Measurements from ENCODE around the gene MAP1LC3A. TPM values are rescaled to one million over a fixed set of nuclear protein-coding genes. Genes with fewer than 3 reads are reported as not detected.

MAP1LC3A gene
- total RNA-seq, 1 donor from 2014 or later = 11.0 TPM

GRCh38 chr20:34527016-34527415 is 31.5 kb upstream of the MAP1LC3A start:
- Histone ChIP-seq H3K9me3 (ENCODE audit: control insufficient read depth in 3 of 3, low read length in 3 of 3) (no peaks in the 10 kb centered on the region), H3K36me3 (ENCODE audit: control insufficient read depth in 3 of 3, insufficient read depth in 3 of 3, low read length in 3 of 3) (peaks cover 29 to 50% (median 34%) of the 10 kb centered on the region in 3 donors), H3K27ac (ENCODE audit: low read depth, low read length) (peak overlapping the region; percentile 68), H3K4me1 (ENCODE audit: control insufficient read depth in 3 of 3, insufficient read depth in 3 of 3, low read length in 3 of 3) (peaks cover 24 to 60% (median 39%) of the 10 kb centered on the region in 3 donors), H3K4me3 (ENCODE audit: low read length in 3 of 3) (no peak overlapping the region), H3K9ac (ENCODE audit: low read depth in 1 of 3, low read length in 3 of 3) (no peak overlapping the region), H3K27me3 (ENCODE audit: control insufficient read depth in 3 of 3, insufficient read depth in 3 of 3, low read length in 3 of 3) (no peaks in the 10 kb centered on the region)

GRCh38 chr20:34528921-34529297 is 29.6 kb upstream of the MAP1LC3A start:
- no peak overlapping the region for H3K4me3 ChIP-seq (ENCODE audit: low read length in 3 of 3)
- H3K9ac ChIP-seq (ENCODE audit: low read depth in 1 of 3, low read length in 3 of 3) = peak overlapping the region in 1 of 3 donors; percentile 25
- peaks cover 14 to 49% (median 35%) of the 10 kb centered on the region in 3 donors for H3K4me1 ChIP-seq (ENCODE audit: control insufficient read depth in 3 of 3, insufficient read depth in 3 of 3, low read length in 3 of 3)
- peak overlapping the region; percentile 33 for H3K27ac ChIP-seq (ENCODE audit: low read depth, low read length)
- no peaks in the 10 kb centered on the region for H3K9me3 ChIP-seq (ENCODE audit: control insufficient read depth in 3 of 3, low read length in 3 of 3)
- H3K36me3 ChIP-seq (ENCODE audit: control insufficient read depth in 3 of 3, insufficient read depth in 3 of 3, low read length in 3 of 3) = peaks cover 38 to 55% (median 45%) of the 10 kb centered on the region in 3 donors
- H3K27me3 ChIP-seq (ENCODE audit: control insufficient read depth in 3 of 3, insufficient read depth in 3 of 3, low read length in 3 of 3) = no peaks in the 10 kb centered on the region

- Histone ChIP-seq H3K9ac (ENCODE audit: low read depth in 1 of 3, low read length in 3 of 3) (no peak overlapping the region), H3K4me1 (ENCODE audit: control insufficient read depth in 3 of 3, insufficient read depth in 3 of 3, low read length in 3 of 3) (peaks cover 12 to 43% (median 29%) of the 10 kb centered on the region in 3 donors), H3K9me3 (ENCODE audit: control insufficient read depth in 3 of 3, low read length in 3 of 3) (no peaks in the 10 kb centered on the region), H3K36me3 (ENCODE audit: control insufficient read depth in 3 of 3, insufficient read depth in 3 of 3, low read length in 3 of 3) (peaks cover 45 to 62% (median 52%) of the 10 kb centered on the region in 3 donors), H3K27ac (ENCODE audit: low read depth, low read length) (no peak overlapping the region), H3K27me3 (ENCODE audit: control insufficient read depth in 3 of 3, insufficient read depth in 3 of 3, low read length in 3 of 3) (no peaks in the 10 kb centered on the region), H3K4me3 (ENCODE audit: low read length in 3 of 3) (no peak overlapping the region)
Observed at GRCh38 chr20:34529742-34530141, 28.8 kb upstream of the MAP1LC3A start.

- no peak overlapping the region for H3K27ac ChIP-seq (ENCODE audit: low read depth, low read length)
- H3K36me3 ChIP-seq (ENCODE audit: control insufficient read depth in 3 of 3, insufficient read depth in 3 of 3, low read length in 3 of 3) = peaks cover 51 to 68% (median 58%) of the 10 kb centered on the region in 3 donors
- no peaks in the 10 kb centered on the region for H3K27me3 ChIP-seq (ENCODE audit: control insufficient read depth in 3 of 3, insufficient read depth in 3 of 3, low read length in 3 of 3)
- no peaks in the 10 kb centered on the region for H3K9me3 ChIP-seq (ENCODE audit: control insufficient read depth in 3 of 3, low read length in 3 of 3)
- peak overlapping the region in 1 of 3 donors; percentile 38 for H3K9ac ChIP-seq (ENCODE audit: low read depth in 1 of 3, low read length in 3 of 3)
- H3K4me1 ChIP-seq (ENCODE audit: control insufficient read depth in 3 of 3, insufficient read depth in 3 of 3, low read length in 3 of 3) = peaks cover 11 to 41% (median 25%) of the 10 kb centered on the region in 3 donors
- H3K4me3 ChIP-seq (ENCODE audit: low read length in 3 of 3) = no peak overlapping the region
Observed at GRCh38 chr20:34530342-34530741, 28.2 kb upstream of the MAP1LC3A start.

- no peak overlapping the region for H3K4me3 ChIP-seq (ENCODE audit: low read length in 3 of 3)
- H3K9ac ChIP-seq (ENCODE audit: low read depth in 1 of 3, low read length in 3 of 3) = no peak overlapping the region
- H3K27me3 ChIP-seq (ENCODE audit: control insufficient read depth in 3 of 3, insufficient read depth in 3 of 3, low read length in 3 of 3) = no peaks in the 10 kb centered on the region
- peaks cover 0 to 27% (median 11%) of the 10 kb centered on the region in 3 donors for H3K4me1 ChIP-seq (ENCODE audit: control insufficient read depth in 3 of 3, insufficient read depth in 3 of 3, low read length in 3 of 3)
- no peak overlapping the region for H3K27ac ChIP-seq (ENCODE audit: low read depth, low read length)
- H3K36me3 ChIP-seq (ENCODE audit: control insufficient read depth in 3 of 3, insufficient read depth in 3 of 3, low read length in 3 of 3) = peaks cover 61 to 73% (median 66%) of the 10 kb centered on the region in 3 donors
- H3K9me3 ChIP-seq (ENCODE audit: control insufficient read depth in 3 of 3, low read length in 3 of 3) = no peaks in the 10 kb centered on the region
Observed at GRCh38 chr20:34531608-34532265, 26.8 kb upstream of the MAP1LC3A start.

GRCh38 chr20:34532320-34532719 is 26.2 kb upstream of the MAP1LC3A start:
- Histone ChIP-seq H3K4me3 (ENCODE audit: low read length in 3 of 3) (no peak overlapping the region), H3K27me3 (ENCODE audit: control insufficient read depth in 3 of 3, insufficient read depth in 3 of 3, low read length in 3 of 3) (no peaks in the 10 kb centered on the region), H3K9ac (ENCODE audit: low read depth in 1 of 3, low read length in 3 of 3) (no peak overlapping the region), H3K27ac (ENCODE audit: low read depth, low read length) (no peak overlapping the region), H3K36me3 (ENCODE audit: control insufficient read depth in 3 of 3, insufficient read depth in 3 of 3, low read length in 3 of 3) (peaks cover 60 to 72% (median 66%) of the 10 kb centered on the region in 3 donors), H3K4me1 (ENCODE audit: control insufficient read depth in 3 of 3, insufficient read depth in 3 of 3, low read length in 3 of 3) (peaks cover 0 to 21% (median 10%) of the 10 kb centered on the region in 3 donors), H3K9me3 (ENCODE audit: control insufficient read depth in 3 of 3, low read length in 3 of 3) (no peaks in the 10 kb centered on the region)

- H3K27ac ChIP-seq (ENCODE audit: low read depth, low read length) = no peak overlapping the region
- peaks cover 60 to 72% (median 66%) of the 10 kb centered on the region in 3 donors for H3K36me3 ChIP-seq (ENCODE audit: control insufficient read depth in 3 of 3, insufficient read depth in 3 of 3, low read length in 3 of 3)
Observed at GRCh38 chr20:34532756-34533155, 25.8 kb upstream of the MAP1LC3A start.

GRCh38 chr20:34534391-34535165 is 23.9 kb upstream of the MAP1LC3A start:
- Histone ChIP-seq H3K9ac (ENCODE audit: low read depth in 1 of 3, low read length in 3 of 3) (no peak overlapping the region), H3K4me1 (ENCODE audit: control insufficient read depth in 3 of 3, insufficient read depth in 3 of 3, low read length in 3 of 3) (peaks cover 0 to 14% (median 6%) of the 10 kb centered on the region in 3 donors), H3K36me3 (ENCODE audit: control insufficient read depth in 3 of 3, insufficient read depth in 3 of 3, low read length in 3 of 3) (peaks cover 51 to 69% (median 56%) of the 10 kb centered on the region in 3 donors), H3K27ac (ENCODE audit: low read depth, low read length) (no peak overlapping the region), H3K9me3 (ENCODE audit: control insufficient read depth in 3 of 3, low read length in 3 of 3) (no peaks in the 10 kb centered on the region), H3K4me3 (ENCODE audit: low read length in 3 of 3) (no peak overlapping the region), H3K27me3 (ENCODE audit: control insufficient read depth in 3 of 3, insufficient read depth in 3 of 3, low read length in 3 of 3) (no peaks in the 10 kb centered on the region)

More at GRCh38 chr20:34532756-34533155, 25.8 kb upstream of the MAP1LC3A start:
- Histone ChIP-seq H3K27me3 (ENCODE audit: control insufficient read depth in 3 of 3, insufficient read depth in 3 of 3, low read length in 3 of 3) (no peaks in the 10 kb centered on the region), H3K4me3 (ENCODE audit: low read length in 3 of 3) (no peak overlapping the region), H3K4me1 (ENCODE audit: control insufficient read depth in 3 of 3, insufficient read depth in 3 of 3, low read length in 3 of 3) (peaks cover 0 to 21% (median 10%) of the 10 kb centered on the region in 3 donors), H3K9me3 (ENCODE audit: control insufficient read depth in 3 of 3, low read length in 3 of 3) (no peaks in the 10 kb centered on the region), H3K9ac (ENCODE audit: low read depth in 1 of 3, low read length in 3 of 3) (no peak overlapping the region)

- peaks cover 50 to 64% (median 62%) of the 10 kb centered on the region in 3 donors for H3K36me3 ChIP-seq (ENCODE audit: control insufficient read depth in 3 of 3, insufficient read depth in 3 of 3, low read length in 3 of 3)
- no peak overlapping the region for H3K9ac ChIP-seq (ENCODE audit: low read depth in 1 of 3, low read length in 3 of 3)
- H3K9me3 ChIP-seq (ENCODE audit: control insufficient read depth in 3 of 3, low read length in 3 of 3) = no peaks in the 10 kb centered on the region
- H3K27ac ChIP-seq (ENCODE audit: low read depth, low read length) = no peak overlapping the region
- H3K4me3 ChIP-seq (ENCODE audit: low read length in 3 of 3) = no peak overlapping the region
- H3K4me1 ChIP-seq (ENCODE audit: control insufficient read depth in 3 of 3, insufficient read depth in 3 of 3, low read length in 3 of 3) = peaks cover 0 to 6% (median 6%) of the 10 kb centered on the region in 3 donors
- H3K27me3 ChIP-seq (ENCODE audit: control insufficient read depth in 3 of 3, insufficient read depth in 3 of 3, low read length in 3 of 3) = no peaks in the 10 kb centered on the region
Observed at GRCh38 chr20:34535301-34535840, 23.1 kb upstream of the MAP1LC3A start.
